IMR-90 (cell line): ENCODE results near the gene ITGB4. TPM values are rescaled to one million over a fixed set of nuclear protein-coding genes. Genes with fewer than 3 reads are reported as not detected.

Source experiments
- ATAC-seq: fragments of 200-7000 bp; cut with Tn5 transposase; 2 replicates; pipeline ENCODE4 v1.9.1; 2020; ENCODE audit warnings: low read depth, mild to moderate bottlenecking, moderate library complexity
- BruUV-seq: library from RNA; stranded (reverse); fragments of 400-500 nt; replicated peaks from 2 replicates; lab custom pipeline; 2021; lab: Mats Ljungman, UMichigan
- CTCF ChIA-PET: fragments of 300-600 bp; formaldehyde crosslinking; extraction: SDS; loops from one replicate; lab custom pipeline; 2021; ENCODE audit warnings: antibody characterized with exemption; lab: Yijun Ruan, JAX
- POLR2A ChIA-PET: fragments of 300-600 bp; sonication (Branson Sonifier 250); formaldehyde crosslinking; loops from one replicate; lab custom pipeline; 2022; ENCODE audit warnings: antibody characterized with exemption; ENCODE audit not compliant: unreplicated experiment; lab: Charles Lee
- DNase-seq: peaks from one replicate; pipeline ENCODE4 v3.0.0; 2013
- H2AFZ ChIP-seq: replicated peaks from 2 replicates; pipeline ENCODE3; 2013; ENCODE audit warnings: low read length, mild to moderate bottlenecking; ENCODE audit not compliant: poor library complexity
- H2AK5ac ChIP-seq: 2 replicates; pipeline ENCODE4 v1.6.1; 2013; ENCODE audit warnings: low read depth, low read length, inconsistent platforms
- H2AK9ac ChIP-seq: replicated peaks from 2 replicates; pipeline ENCODE3; 2013; ENCODE audit warnings: mild to moderate bottlenecking, low read depth, low read length, moderate library complexity; ENCODE audit not compliant: poor library complexity
- H2BK120ac ChIP-seq: 2 replicates; pipeline ENCODE4 v1.6.1; 2013; ENCODE audit warnings: low read depth, low read length, inconsistent platforms
- H2BK15ac ChIP-seq: 3 replicates; pipeline ENCODE4 v1.6.1; 2013; ENCODE audit warnings: low read depth, low read length, inconsistent platforms
- H2BK20ac ChIP-seq: 2 replicates; pipeline ENCODE4 v1.6.1; 2013; ENCODE audit warnings: low read depth, mild to moderate bottlenecking, inconsistent platforms, low read length, moderate library complexity
- H2BK5ac ChIP-seq: 2 replicates; pipeline ENCODE4 v1.6.1; 2013; ENCODE audit warnings: mild to moderate bottlenecking, low read depth, low read length, inconsistent platforms; ENCODE audit not compliant: poor library complexity, severe bottlenecking
- H3K14ac ChIP-seq: replicated peaks from 2 replicates; pipeline ENCODE4 v1.6.1; 2013; ENCODE audit warnings: low read depth, low read length, inconsistent platforms
- H3K18ac ChIP-seq: 2 replicates; pipeline ENCODE4 v1.6.1; 2013; ENCODE audit warnings: low read depth, low read length, control low read depth
- H3K23ac ChIP-seq: 2 replicates; pipeline ENCODE4 v1.6.1; 2013; ENCODE audit warnings: low read depth, low read length, inconsistent platforms
- H3K27ac ChIP-seq: 2 replicates; pipeline ENCODE4 v1.5.1; 2013; ENCODE audit warnings: mild to moderate bottlenecking, control low read depth, low read length; ENCODE audit not compliant: insufficient read depth
- H3K27me3 ChIP-seq: 2 replicates; pipeline ENCODE4 v1.6.1; 2013; ENCODE audit warnings: low read length; ENCODE audit not compliant: control insufficient read depth, insufficient read depth
- H3K36me3 ChIP-seq: 2 replicates; pipeline ENCODE4 v1.6.1; 2013; ENCODE audit warnings: low read length, mixed read lengths; ENCODE audit not compliant: control insufficient read depth, insufficient read depth
- H3K4ac ChIP-seq: 2 replicates; pipeline ENCODE4 v1.6.1; 2013; ENCODE audit warnings: low read depth, low read length, inconsistent platforms
- H3K4me1 ChIP-seq: 2 replicates; pipeline ENCODE4 v1.6.1; 2013; ENCODE audit warnings: low read length, mixed read lengths; ENCODE audit not compliant: control insufficient read depth, insufficient read depth
- H3K4me2 ChIP-seq: 2 replicates; pipeline ENCODE4 v1.6.1; 2013; ENCODE audit warnings: low read depth, mild to moderate bottlenecking, control low read depth, low read length, moderate library complexity
- H3K4me3 ChIP-seq: 2 replicates; pipeline ENCODE4 v1.5.1; 2013; ENCODE audit warnings: low read depth, mild to moderate bottlenecking, control low read depth, low read length, moderate library complexity; ENCODE audit not compliant: insufficient read depth
- H3K56ac ChIP-seq: 2 replicates; pipeline ENCODE4 v1.6.1; 2013; ENCODE audit warnings: low read length, inconsistent platforms; ENCODE audit not compliant: insufficient read depth; ENCODE audit errors: extremely low read depth
- H3K79me1 ChIP-seq, 2 experiments: 2 replicates each; pipeline ENCODE4 v1.6.1; 2013; ENCODE audit warnings: low read length in 2 of 2, inconsistent platforms in 1 of 2, low read depth in 1 of 2
- H3K9ac ChIP-seq: 2 replicates; pipeline ENCODE4 v1.6.1; 2013; ENCODE audit warnings: low read depth, low read length, control low read depth
- H3K9me1 ChIP-seq: 2 replicates; pipeline ENCODE4 v1.6.1; 2013; ENCODE audit warnings: low read length, inconsistent platforms; ENCODE audit not compliant: insufficient read depth
- H3K9me3 ChIP-seq: 2 replicates; pipeline ENCODE4 v1.6.1; 2013; ENCODE audit warnings: low read length; ENCODE audit not compliant: control insufficient read depth, insufficient read depth
- H4K20me1 ChIP-seq: 2 replicates; pipeline ENCODE4 v1.6.1; 2013; ENCODE audit warnings: low read length, inconsistent platforms; ENCODE audit not compliant: insufficient read depth
- H4K5ac ChIP-seq: 2 replicates; pipeline ENCODE4 v1.6.1; 2013; ENCODE audit warnings: mild to moderate bottlenecking, low read depth, low read length, control low read depth
- H4K8ac ChIP-seq, 2 experiments: 2 replicates each; pipeline ENCODE4 v1.6.1; 2013; ENCODE audit warnings: low read depth in 2 of 2, low read length in 2 of 2, control low read depth in 1 of 2, inconsistent platforms in 1 of 2
- H4K91ac ChIP-seq: 2 replicates; pipeline ENCODE4 v1.6.1; 2013; ENCODE audit warnings: low read depth, low read length, inconsistent platforms; ENCODE audit not compliant: insufficient read depth
- CEBPB ChIP-seq: IDR thresholded peaks from 2 replicates; pipeline ENCODE4 v1.6.1; 2012; ENCODE audit warnings: low read depth, low read length, improper control_type of control experiment
- CHD1 ChIP-seq: IDR thresholded peaks from 2 replicates; pipeline ENCODE4 v1.6.1; 2012; ENCODE audit warnings: low read depth, low read length, improper control_type of control experiment
- CTCF ChIP-seq: conservative IDR thresholded peaks from 2 replicates; pipeline ENCODE4 v1.5.1; 2012; ENCODE audit warnings: mild to moderate bottlenecking, low read depth, low read length, improper control_type of control experiment
- FOS ChIP-seq: fragments of 150-350 bp; IDR thresholded peaks from 2 replicates; pipeline ENCODE4 v1.6.1; 2016; ENCODE audit warnings: low read depth, low read length
- MXI1 ChIP-seq: IDR thresholded peaks from 2 replicates; pipeline ENCODE4 v1.6.1; 2012; ENCODE audit warnings: low read depth, mild to moderate bottlenecking, low read length, moderate library complexity, borderline replicate concordance
- RCOR1 ChIP-seq: IDR thresholded peaks from 2 replicates; pipeline ENCODE4 v1.6.1; 2012; ENCODE audit warnings: mild to moderate bottlenecking, low read length, improper control_type of control experiment; ENCODE audit not compliant: insufficient replicate concordance
- RFX5 ChIP-seq: IDR thresholded peaks from 2 replicates; pipeline ENCODE4 v1.8.0; 2012; ENCODE audit warnings: low read depth, mild to moderate bottlenecking, low read length, moderate library complexity
- WGBS, 2 experiments: methylation state at CpG; one replicate each; pipeline versions ENCODE4 v1.1.5 to v1.1.7; 2013; ENCODE audit warnings: missing lambda C conversion rate in 2 of 2; ENCODE audit not compliant: insufficient read length in 1 of 2; ENCODE audit errors: extremely low coverage in 2 of 2; 5-methylcytosine and 5-hydroxymethylcytosine counted together
- dilution Hi-C: fragments of 300-500 bp; cut with HindIII; formaldehyde crosslinking; loops from one replicate; pipeline ENCODE4 v1.14.3; 2018; ENCODE audit warnings: low sequenced_read_pairs; ENCODE audit not compliant: unreplicated experiment
- in situ Hi-C: fragments of 300-500 bp; cut with MboI; formaldehyde crosslinking; loops from 3 replicates; pipeline ENCODE4 v1.14.3; 2019; ENCODE audit warnings: low sequenced_read_pairs, inconsistent platforms, mixed read lengths
- intact Hi-C: fragments of 100-400 bp; cut with micrococcal nuclease; formaldehyde crosslinking; loops from 2 replicates; pipeline ENCODE4 v1.10.0; 2022
- polyA plus RNA-seq, 3 experiments: library from polyadenylated mRNA; depleted of rRNA; stranded (reverse); fragments of >200 nt; gene quantifications; 2 replicates each; pipeline ENCODE4 v1.2.3, GENCODE V29; 2012; ENCODE audit warnings: low replicate concordance in 1 of 3
- total RNA-seq: library from RNA; depleted of rRNA; stranded (reverse); fragments of >200 nt; gene quantifications from 2 replicates; pipeline ENCODE4 v1.2.3, GENCODE V29; 2012

ITGB4 gene
- total and polyA plus RNA-seq, 2 of the 4 experiments (the other 2 are of a cell fraction), result under 0.01 to 0.27 TPM

GRCh38 chr17:75756451-75757085 is 35.3 kb downstream of the ITGB4 start:
- no peak overlapping the region for H3K4ac ChIP-seq
- H2BK15ac ChIP-seq, result no peak overlapping the region
- no peaks in the 10 kb centered on the region for H3K79me1 ChIP-seq
- H3K4me1 ChIP-seq, result peaks cover 6% of the 10 kb centered on the region
- no peak overlapping the region for H4K91ac ChIP-seq
- H2AK9ac ChIP-seq, result no peak overlapping the region
- in situ Hi-C loops, result no loop called here
- CTCF ChIA-PET, result no interaction called here
- H3K36me3 ChIP-seq, result no peaks in the 10 kb centered on the region
- BruUV-seq, result no TSS peak
- H3K14ac ChIP-seq, result no peak overlapping the region
- H3K4me2 ChIP-seq, result no peak overlapping the region
- H2AFZ ChIP-seq, result no peak overlapping the region
- H2BK5ac ChIP-seq, result no peak overlapping the region
- no peak overlapping the region for H3K9ac ChIP-seq
- H3K9me1 ChIP-seq, result peaks cover 3% of the 10 kb centered on the region; the same call in 1 of the 2 replicates
- H2AK5ac ChIP-seq, result no peak overlapping the region
- no peak overlapping the region for H4K5ac ChIP-seq
- H3K18ac ChIP-seq, result no peak overlapping the region
- dilution Hi-C loops, result no loop called here
- H4K20me1 ChIP-seq, result no peaks in the 10 kb centered on the region
- DNase-seq (no peak), ATAC-seq (no peak)
- H3K23ac ChIP-seq, result no peak overlapping the region
- H3K4me3 ChIP-seq, result no peak overlapping the region
- no peak overlapping the region for H3K56ac ChIP-seq
- POLR2A ChIA-PET, result no interaction called here
- no peak overlapping the region for H2BK120ac ChIP-seq
- no peaks in the 10 kb centered on the region for H3K9me3 ChIP-seq
- WGBS, 2 experiments, result 96% methylated on average over 5 of the region's 29 CpGs; no CpG with 5 or more reads in 1 of the 2 experiments
- H3K27me3 ChIP-seq, result no peaks in the 10 kb centered on the region; the same call in 1 of the 2 replicates
- H4K8ac ChIP-seq, result no peak overlapping the region
- H2BK20ac ChIP-seq, result no peak overlapping the region
- H3K27ac ChIP-seq, result no peak overlapping the region
- TF ChIP-seq FOS (no peak), MXI1 (no peak), RCOR1 (no peak), RFX5 (no peak), CHD1 (no peak), CTCF (no peak), CEBPB (no peak)
- intact Hi-C loops, result no loop called here
